Activated CD4-positive, alpha-beta memory T cell treated with anti-CD3 and anti-CD28 coated beads, Interleukin-2, amount 10 ng/mL, durations not matched to agents 7 days and 5 days (primary cell): Measurements from ENCODE around the gene IBA57. TPM values are rescaled to one million over a fixed set of nuclear protein-coding genes. Genes with fewer than 3 reads are reported as not detected.
"Not testable (repeated sequence)": the region's sequence is repeated elsewhere in the genome, so short reads cannot be mapped to it uniquely, and the experiment has no call there.

Experiments used
- CTCF ChIA-PET: fragments of 350-600 bp; sonication (Branson Sonifier 250); formaldehyde crosslinking; loops from one replicate; lab custom pipeline; 2021; ENCODE audit warnings: antibody characterized with exemption, inconsistent platforms; lab: Charles Lee
- POLR2A ChIA-PET: fragments of 350-600 bp; sonication (Branson Sonifier 250); formaldehyde crosslinking; loops from one replicate; lab custom pipeline; 2021; ENCODE audit warnings: antibody characterized with exemption; lab: Charles Lee
- DNase-seq: peaks from one replicate; pipeline ENCODE4 v3.0.0-alpha.2; 2020
- H3K27ac Mint-ChIP-seq: one replicate; pipeline ENCODE4 v1.8.0; 2021; ENCODE audit warnings: mild to moderate bottlenecking, mixed read lengths
- H3K27me3 Mint-ChIP-seq: one replicate; pipeline ENCODE4 v1.8.0; 2021; ENCODE audit warnings: mixed read lengths
- H3K36me3 Mint-ChIP-seq: one replicate; pipeline ENCODE4 v1.8.0; 2021; ENCODE audit warnings: low read depth, mixed read lengths
- H3K4me1 Mint-ChIP-seq: one replicate; pipeline ENCODE4 v1.8.0; 2021; ENCODE audit warnings: mixed read lengths
- H3K4me3 Mint-ChIP-seq: one replicate; pipeline ENCODE4 v1.8.0; 2021; ENCODE audit warnings: mild to moderate bottlenecking, mixed read lengths
- H3K9me3 Mint-ChIP-seq: one replicate; pipeline ENCODE4 v1.8.0; 2021; ENCODE audit warnings: mixed read lengths
- total RNA-seq, 2 experiments: library from RNA; stranded (reverse); gene quantifications; one replicate each; pipeline ENCODE4 v1.2.3, GENCODE V29; 2021

Gene IBA57
- total RNA-seq, 2 experiments from 2014 or later = 4.5 to 5.2 TPM

DNA sequence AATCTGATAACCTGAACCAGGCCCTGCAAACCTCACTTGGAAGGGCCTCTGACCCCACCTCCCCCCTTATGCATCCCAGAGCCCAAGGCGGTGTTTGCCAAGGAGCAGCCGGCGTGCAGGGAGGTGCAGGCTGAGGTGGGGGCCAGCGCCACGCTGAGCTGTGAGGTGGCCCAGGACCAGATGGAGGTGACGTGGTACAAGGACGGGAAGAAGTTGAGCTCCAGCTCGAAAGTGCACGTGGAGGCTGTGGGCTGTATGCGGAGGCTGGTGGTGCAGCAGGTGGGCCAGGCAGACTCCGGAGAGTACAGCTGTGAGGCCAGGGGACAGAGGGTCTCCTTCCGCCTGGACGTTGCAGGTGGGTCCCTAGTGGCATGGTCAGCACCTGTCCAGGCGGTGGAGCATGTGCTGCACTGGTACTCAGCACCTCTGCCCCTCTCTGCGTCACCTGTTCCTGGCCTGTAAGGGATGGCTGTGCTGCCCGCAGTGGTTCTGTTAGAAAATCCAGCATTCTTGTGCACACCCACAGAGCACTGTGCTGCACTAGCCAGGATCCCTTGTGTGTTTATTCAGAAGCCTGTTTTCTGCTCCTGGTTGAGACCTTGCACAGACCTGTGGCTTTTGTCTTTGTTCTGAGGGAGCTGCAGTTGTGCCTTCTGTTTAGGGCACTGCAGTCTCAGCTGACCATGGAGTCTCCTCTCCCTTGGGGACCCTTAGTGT, 53.8 kb downstream of the IBA57 start:
- POLR2A ChIA-PET = no interaction called here
- CTCF ChIA-PET = no interaction called here

DNA sequence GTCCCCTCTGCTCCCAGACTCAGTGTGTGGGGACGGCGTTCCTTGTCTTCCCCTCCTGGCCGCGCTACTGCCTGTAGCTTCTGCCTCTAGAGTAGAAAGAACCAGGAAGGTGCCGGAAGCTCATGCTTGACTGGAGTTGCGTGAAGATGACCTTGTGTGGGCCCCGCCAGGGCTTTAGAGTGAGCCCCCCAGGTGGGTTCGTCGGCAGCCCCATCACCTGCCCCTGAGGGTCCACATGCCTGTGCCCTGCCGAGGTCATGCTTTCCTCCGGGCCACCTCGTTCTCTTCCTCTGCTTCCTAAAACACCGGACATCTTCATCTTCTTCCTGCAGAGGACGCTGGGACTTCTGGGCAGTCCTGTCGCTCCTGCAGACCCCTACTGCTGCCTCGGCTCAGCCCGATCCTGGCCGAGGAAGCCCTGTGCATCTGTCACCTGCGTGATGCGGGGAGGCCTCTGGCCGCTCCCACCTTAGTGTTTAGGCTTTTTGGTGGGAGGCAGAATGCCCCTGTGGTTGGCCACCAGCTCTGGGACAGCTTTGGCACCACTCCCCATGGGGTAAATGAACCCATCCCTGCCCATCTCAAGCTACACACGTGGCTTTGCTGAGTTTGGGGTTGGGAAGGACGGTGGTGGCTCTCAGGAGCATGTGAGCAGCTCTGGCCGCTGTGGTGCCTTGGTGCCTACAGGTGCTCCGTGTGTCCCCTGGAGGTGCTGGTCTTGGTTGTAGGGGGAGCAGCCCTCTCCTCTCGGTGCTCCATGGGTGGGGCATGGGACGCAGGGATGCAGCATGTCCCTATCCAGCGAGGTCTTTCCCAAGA, 54.6 kb downstream of the IBA57 start:
- no peak for DNase-seq

More for the DNA sequence above, 53.8 kb downstream of the IBA57 start:
- Mint-ChIP-seq H3K36me3 (peaks cover 2% of the 10 kb centered on the region), H3K9me3 (no peaks in the 10 kb centered on the region), H3K4me1 (no peaks in the 10 kb centered on the region), H3K27ac (no peak overlapping the region), H3K27me3 (no peaks in the 10 kb centered on the region), H3K4me3 (no peak overlapping the region)
- DNase-seq = no peak

DNA sequence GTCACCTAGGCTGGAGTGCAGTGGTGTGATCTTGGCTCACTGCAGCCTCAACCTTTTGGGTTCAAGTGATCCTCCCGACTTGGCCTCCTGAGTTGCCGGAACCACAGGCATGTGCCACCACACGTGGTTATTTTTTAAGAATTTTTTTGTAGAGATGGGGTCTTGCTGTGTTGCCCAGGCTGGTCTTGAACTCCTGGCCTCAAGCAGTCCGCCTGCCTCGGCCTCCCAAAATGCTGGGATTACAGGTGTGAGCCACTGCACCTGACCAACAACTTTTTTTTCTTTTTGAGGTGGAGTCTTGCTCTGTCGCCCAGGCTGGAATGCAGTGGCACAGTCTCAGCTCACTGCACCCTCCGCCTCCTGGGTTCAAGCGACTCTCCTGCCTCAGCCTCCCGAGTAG, 55.5 kb downstream of the IBA57 start:
- DNase-seq, H3K27me3 Mint-ChIP-seq, H3K9me3 Mint-ChIP-seq, H3K4me3 Mint-ChIP-seq, H3K27ac Mint-ChIP-seq, CTCF ChIA-PET, H3K4me1 Mint-ChIP-seq, POLR2A ChIA-PET, H3K36me3 Mint-ChIP-seq: not testable (repeated sequence)

More for the DNA sequence above, 54.6 kb downstream of the IBA57 start:
- Mint-ChIP-seq H3K9me3 (no peaks in the 10 kb centered on the region), H3K27me3 (no peaks in the 10 kb centered on the region), H3K27ac (no peak overlapping the region), H3K36me3 (peaks cover 7% of the 10 kb centered on the region), H3K4me1 (no peaks in the 10 kb centered on the region), H3K4me3 (no peak overlapping the region)
- ChIA-PET POLR2A (no interaction called here), CTCF (no interaction called here)

- ChIA-PET CTCF (no interaction called here), POLR2A (no interaction called here)
- Mint-ChIP-seq H3K9me3 (no peaks in the 10 kb centered on the region), H3K4me1 (no peaks in the 10 kb centered on the region), H3K36me3 (peaks cover 7% of the 10 kb centered on the region), H3K27me3 (no peaks in the 10 kb centered on the region), H3K27ac (no peak overlapping the region), H3K4me3 (no peak overlapping the region)
- DNase-seq = no peak
Observed at GRCh38 chr1:228222548-228222947, 56.9 kb downstream of the IBA57 start.

GRCh38 chr1:228224198-228225164, 58.9 kb downstream of the IBA57 start:
- Mint-ChIP-seq H3K36me3 (peaks cover 7% of the 10 kb centered on the region), H3K27me3 (no peaks in the 10 kb centered on the region), H3K4me3 (no peak overlapping the region), H3K27ac (no peak overlapping the region), H3K9me3 (no peaks in the 10 kb centered on the region), H3K4me1 (no peaks in the 10 kb centered on the region)
- no peak for DNase-seq
- CTCF ChIA-PET = no interaction called here
- POLR2A ChIA-PET = no interaction called here

- no peak overlapping the region for H3K27ac Mint-ChIP-seq
- H3K4me1 Mint-ChIP-seq = no peaks in the 10 kb centered on the region
- POLR2A ChIA-PET = no interaction called here
- no peaks in the 10 kb centered on the region for H3K9me3 Mint-ChIP-seq
- CTCF ChIA-PET = interaction anchor here (0.7 kb wide), 1 partner anchor 10 kb away, joined by 3 read pairs; no protein-coding TSS in a partner anchor
- peaks cover 7% of the 10 kb centered on the region for H3K36me3 Mint-ChIP-seq
- no peak overlapping the region for H3K4me3 Mint-ChIP-seq
- no peak for DNase-seq
- H3K27me3 Mint-ChIP-seq = no peaks in the 10 kb centered on the region
Observed at GRCh38 chr1:228225165-228225710, 59.6 kb downstream of the IBA57 start.

DNA sequence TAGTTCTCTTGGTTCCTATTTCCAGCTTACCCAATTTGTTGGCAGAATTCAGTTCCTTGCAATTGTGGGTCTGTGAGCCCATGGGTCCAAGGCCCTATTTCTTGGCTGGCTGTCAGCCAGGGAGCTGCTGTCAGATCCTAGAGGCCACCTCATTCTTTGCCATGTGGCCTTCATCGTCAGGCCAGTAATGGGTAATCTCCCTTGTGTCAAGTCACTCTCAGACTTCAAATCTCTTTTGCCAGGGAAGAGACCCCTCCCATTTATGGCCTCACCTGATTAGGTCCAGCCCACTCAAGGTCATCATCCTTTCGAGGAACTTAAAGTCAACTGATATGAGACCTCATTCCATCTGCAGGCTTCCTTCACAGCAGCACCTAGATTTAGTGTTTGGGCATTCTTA, 60.1 kb downstream of the IBA57 start:
- H3K4me3 Mint-ChIP-seq = no peak overlapping the region
- no peaks in the 10 kb centered on the region for H3K9me3 Mint-ChIP-seq
- H3K27ac Mint-ChIP-seq = no peak overlapping the region
- no peaks in the 10 kb centered on the region for H3K27me3 Mint-ChIP-seq
- H3K36me3 Mint-ChIP-seq = peaks cover 7% of the 10 kb centered on the region
- ChIA-PET POLR2A (no interaction called here), CTCF (interaction anchor here (0.7 kb wide), 1 partner anchor 11 kb away, joined by 3 read pairs; no protein-coding TSS in a partner anchor)
- DNase-seq = no peak
- H3K4me1 Mint-ChIP-seq = no peaks in the 10 kb centered on the region

DNA sequence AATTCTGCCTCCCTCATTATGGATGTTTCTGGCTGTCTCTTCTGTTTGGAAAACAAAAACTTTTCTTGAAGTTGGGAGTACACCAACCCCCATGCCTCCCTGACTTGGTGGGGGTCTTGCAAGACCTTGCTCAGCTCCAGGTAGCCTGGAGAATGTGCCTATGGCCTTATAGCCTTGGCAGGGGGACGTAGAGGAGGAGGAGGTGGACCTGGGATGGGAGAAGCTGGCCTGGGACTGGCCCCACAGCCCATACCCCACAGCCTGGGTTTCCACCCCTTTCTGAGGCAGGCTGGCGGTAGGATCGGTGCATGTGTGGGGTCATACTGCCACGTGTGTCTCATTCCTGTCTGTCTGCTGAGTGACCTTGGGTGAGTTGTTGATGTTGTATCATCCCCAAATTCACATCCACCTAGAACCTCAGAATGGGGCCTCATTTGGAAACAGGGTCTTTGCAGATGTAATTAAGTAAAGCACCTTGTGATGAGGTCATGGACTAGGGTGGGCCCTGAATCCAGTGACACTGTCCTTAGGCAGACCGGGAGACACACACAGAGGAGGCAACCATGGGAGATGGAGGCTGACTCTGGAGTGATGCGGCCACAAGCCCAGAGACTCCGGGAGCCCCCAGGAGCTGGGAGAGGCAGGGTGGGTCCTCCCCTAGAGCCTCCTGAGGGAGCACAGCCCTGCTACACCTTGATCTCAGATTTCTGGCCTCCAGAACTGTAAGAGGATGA, 60.7 kb downstream of the IBA57 start:
- H3K4me1 Mint-ChIP-seq = no peaks in the 10 kb centered on the region
- peaks cover 7% of the 10 kb centered on the region for H3K36me3 Mint-ChIP-seq
- H3K27ac Mint-ChIP-seq = no peak overlapping the region
- no peaks in the 10 kb centered on the region for H3K9me3 Mint-ChIP-seq
- no peak overlapping the region for H3K4me3 Mint-ChIP-seq
- POLR2A ChIA-PET = no interaction called here
- DNase-seq = no peak
- no peaks in the 10 kb centered on the region for H3K27me3 Mint-ChIP-seq
- CTCF ChIA-PET = interaction anchor here (0.7 kb wide), 1 partner anchor 12 kb away, joined by 3 read pairs; no protein-coding TSS in a partner anchor

DNA sequence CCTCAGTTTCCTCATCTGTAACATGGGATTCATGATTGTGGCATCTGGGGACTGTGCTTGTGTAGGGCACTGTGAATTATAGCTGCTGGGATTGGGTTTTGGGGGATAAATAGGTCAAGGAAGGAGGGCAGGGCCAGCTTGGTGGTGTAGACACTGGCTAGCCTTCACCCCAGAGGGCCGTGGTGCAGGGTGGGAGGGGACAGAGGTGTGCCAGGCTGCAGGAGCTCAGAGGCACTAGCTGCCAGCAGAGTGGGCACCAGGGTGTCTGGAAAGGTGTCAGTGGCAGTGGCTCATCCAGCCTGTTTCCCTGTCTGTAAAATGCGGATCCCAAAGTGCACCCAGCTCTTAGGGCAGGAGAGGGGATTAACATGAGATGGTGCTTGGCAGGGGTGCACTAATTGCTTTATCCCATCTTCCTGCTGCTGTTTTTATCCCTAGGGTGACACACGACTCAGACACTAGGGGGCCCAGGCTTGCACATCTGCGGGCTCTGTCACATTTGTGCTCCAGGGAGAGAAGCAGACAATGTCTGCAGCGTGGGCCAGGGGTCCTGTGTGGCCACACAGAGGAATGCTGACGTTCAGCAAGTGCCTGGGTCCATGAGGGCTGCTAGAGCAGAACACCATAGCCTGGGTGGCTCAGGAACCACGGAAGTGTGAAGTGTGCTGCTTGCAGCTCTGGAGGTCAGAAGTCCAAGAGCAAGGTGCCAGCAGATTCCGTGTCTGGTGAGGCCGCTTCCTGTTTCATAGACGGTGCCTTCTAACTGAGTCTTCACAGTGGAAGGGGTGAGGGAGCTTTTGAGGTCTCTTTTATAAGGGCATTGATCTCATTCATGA, 61.6 kb downstream of the IBA57 start:
- CTCF ChIA-PET = no interaction called here
- POLR2A ChIA-PET = no interaction called here
- H3K27me3 Mint-ChIP-seq = no peaks in the 10 kb centered on the region
- H3K4me3 Mint-ChIP-seq = no peak overlapping the region
- peak overlapping the region; percentile 31 for H3K27ac Mint-ChIP-seq
- H3K36me3 Mint-ChIP-seq = peaks cover 10% of the 10 kb centered on the region
- DNase-seq = no peak
- H3K4me1 Mint-ChIP-seq = no peaks in the 10 kb centered on the region
- H3K9me3 Mint-ChIP-seq = no peaks in the 10 kb centered on the region

GRCh38 chr1:228228147-228228546, 62.5 kb downstream of the IBA57 start:
- CTCF ChIA-PET, H3K27me3 Mint-ChIP-seq, H3K4me3 Mint-ChIP-seq, DNase-seq, H3K4me1 Mint-ChIP-seq, POLR2A ChIA-PET, H3K27ac Mint-ChIP-seq, H3K9me3 Mint-ChIP-seq: not testable (repeated sequence)
- peaks cover 15% of the 10 kb centered on the region for H3K36me3 Mint-ChIP-seq

GRCh38 chr1:228228601-228229074, 63.0 kb downstream of the IBA57 start:
- H3K4me1 Mint-ChIP-seq = no peaks in the 10 kb centered on the region
- H3K4me3 Mint-ChIP-seq = no peak overlapping the region
- ChIA-PET CTCF (no interaction called here), POLR2A (no interaction called here)
- H3K27ac Mint-ChIP-seq = no peak overlapping the region
- H3K9me3 Mint-ChIP-seq = peaks cover 4% of the 10 kb centered on the region
- no peak for DNase-seq
- H3K36me3 Mint-ChIP-seq = peaks cover 17% of the 10 kb centered on the region
- H3K27me3 Mint-ChIP-seq = no peaks in the 10 kb centered on the region
